CD4-positive, alpha-beta T cell treated with Interleukin-2 at 100 ng/mL for 4 hours (primary cell): ENCODE data around the gene FAM209A.
"Not testable (repeated sequence)": the region's sequence is repeated elsewhere in the genome, so short reads cannot be mapped to it uniquely, and the experiment has no call there.

Source experiments
- DNase-seq: peaks from one replicate; pipeline ENCODE4 v3.0.0-alpha.2; 2020; ENCODE audit warnings: low spot score

Gene FAM209A

GRCh38 chr20:56540415-56540814 is 15.9 kb downstream of the FAM209A start:
- DNase-seq, result no peak

GRCh38 chr20:56542489-56543030 is 18.0 kb downstream of the FAM209A start:
- no peak for DNase-seq

GRCh38 chr20:56551571-56551970 is 27.0 kb downstream of the FAM209A start:
- DNase-seq, result no peak

- no peak for DNase-seq
These were observed 28.5 kb downstream of the FAM209A start for GRCh38 chr20:56552911-56553629.

- no peak for DNase-seq
These were observed 30.3 kb downstream of the FAM209A start for GRCh38 chr20:56554869-56555268.

GRCh38 chr20:56558968-56559367 is 34.4 kb downstream of the FAM209A start:
- DNase-seq, result no peak

GRCh38 chr20:56564526-56564925 is 40.0 kb downstream of the FAM209A start:
- DNase-seq, result not testable (repeated sequence)

- no peak for DNase-seq
These were observed 41.0 kb downstream of the FAM209A start for GRCh38 chr20:56565511-56565910.

- DNase-seq, result no peak
These were observed 42.1 kb downstream of the FAM209A start for GRCh38 chr20:56566621-56567020.

GRCh38 chr20:56570832-56571231 is 46.3 kb downstream of the FAM209A start:
- no peak for DNase-seq

- DNase-seq, result no peak
These were observed 47.6 kb downstream of the FAM209A start for GRCh38 chr20:56572172-56572571.

- DNase-seq, result no peak
These were observed 49.4 kb downstream of the FAM209A start for GRCh38 chr20:56573986-56574385.

GRCh38 chr20:56574531-56575142 is 50.1 kb downstream of the FAM209A start:
- no peak for DNase-seq

- no peak for DNase-seq
These were observed 50.6 kb downstream of the FAM209A start for GRCh38 chr20:56575157-56575556.
